MM.1S (cell line): ENCODE measurements around the gene SLC1A7.

Experiments
- DNase-seq: peaks from one replicate; pipeline ENCODE4 v3.0.0-alpha.2; 2015
- H2AFZ ChIP-seq: fragments of 300-600 bp; sonication (generic); 2 replicates; pipeline ENCODE4 v1.6.0; 2016; ENCODE audit warnings: antibody characterized with exemption, low read length
- H3F3A ChIP-seq: fragments of 300-600 bp; sonication (generic); 2 replicates; pipeline ENCODE4 v1.6.1; 2016; ENCODE audit warnings: mild to moderate bottlenecking, antibody characterized with exemption, low read length, moderate library complexity, mixed read lengths; ENCODE audit not compliant: insufficient read depth
- H3K27ac ChIP-seq: fragments of 300-600 bp; sonication (generic); 2 replicates; pipeline ENCODE4 v1.5.1; 2016; ENCODE audit warnings: mild to moderate bottlenecking, low read length
- H3K27me3 ChIP-seq: fragments of 300-600 bp; sonication (generic); replicated peaks from 2 replicates; pipeline ENCODE4 v1.6.0; 2016; ENCODE audit warnings: low read length; ENCODE audit not compliant: insufficient read depth
- H3K36me3 ChIP-seq: fragments of 300-600 bp; sonication (generic); replicated peaks from 2 replicates; pipeline ENCODE4 v1.6.1; 2016; ENCODE audit warnings: mild to moderate bottlenecking, low read length, mixed read lengths; ENCODE audit not compliant: insufficient read depth
- H3K4me1 ChIP-seq: fragments of 300-600 bp; sonication (generic); 2 replicates; pipeline ENCODE4 v1.6.1; 2016; ENCODE audit warnings: low read length, mixed read lengths
- H3K4me2 ChIP-seq: fragments of 300-600 bp; sonication (generic); 2 replicates; pipeline ENCODE4 v1.6.0; 2016; ENCODE audit warnings: low read depth, low read length
- H3K4me3 ChIP-seq: fragments of 300-600 bp; sonication (generic); 2 replicates; pipeline ENCODE4 v1.5.1; 2016; ENCODE audit warnings: low read length, mixed read lengths
- H3K79me2 ChIP-seq: fragments of 300-600 bp; sonication (generic); 2 replicates; pipeline ENCODE4 v1.6.1; 2016; ENCODE audit warnings: mixed run types, low read length, mixed read lengths
- H3K9ac ChIP-seq: fragments of 300-600 bp; sonication (generic); 2 replicates; pipeline ENCODE4 v1.6.1; 2016; ENCODE audit warnings: low read length, mixed read lengths
- H3K9me2 ChIP-seq: fragments of 300-600 bp; sonication (generic); replicated peaks from 2 replicates; pipeline ENCODE4 v1.6.1; 2016; ENCODE audit warnings: mild to moderate bottlenecking, low read length, mixed read lengths; ENCODE audit not compliant: insufficient read depth
- H3K9me3 ChIP-seq: fragments of 300-600 bp; sonication (generic); replicated peaks from 2 replicates; pipeline ENCODE4 v1.6.1; 2016; ENCODE audit warnings: mild to moderate bottlenecking, low read length, mixed read lengths; ENCODE audit not compliant: insufficient read depth
- H4K20me1 ChIP-seq: fragments of 300-600 bp; sonication (generic); 2 replicates; pipeline ENCODE4 v1.6.1; 2016; ENCODE audit warnings: mild to moderate bottlenecking, low read length, moderate library complexity, mixed read lengths; ENCODE audit not compliant: insufficient read depth
- EZH2 ChIP-seq: fragments of 300-600 bp; sonication (generic); optimal IDR thresholded peaks from 2 replicates; pipeline ENCODE3; 2017; ENCODE audit warnings: low read depth, mild to moderate bottlenecking, antibody characterized with exemption, low read length, mixed read lengths
- EZH2phosphoT487 ChIP-seq: fragments of 300-600 bp; sonication (generic); IDR thresholded peaks from 2 replicates; pipeline ENCODE4 v1.6.1; 2018; ENCODE audit warnings: antibody characterized with exemption, low read length
- TF ChIP-seq, protein P1 (sequence below): fragments of 300-600 bp; sonication (generic); IDR thresholded peaks from 2 replicates; pipeline ENCODE4 v1.5.1; 2016; ENCODE audit warnings: antibody characterized with exemption, low read length, mixed read lengths

The SLC1A7 gene

DNA sequence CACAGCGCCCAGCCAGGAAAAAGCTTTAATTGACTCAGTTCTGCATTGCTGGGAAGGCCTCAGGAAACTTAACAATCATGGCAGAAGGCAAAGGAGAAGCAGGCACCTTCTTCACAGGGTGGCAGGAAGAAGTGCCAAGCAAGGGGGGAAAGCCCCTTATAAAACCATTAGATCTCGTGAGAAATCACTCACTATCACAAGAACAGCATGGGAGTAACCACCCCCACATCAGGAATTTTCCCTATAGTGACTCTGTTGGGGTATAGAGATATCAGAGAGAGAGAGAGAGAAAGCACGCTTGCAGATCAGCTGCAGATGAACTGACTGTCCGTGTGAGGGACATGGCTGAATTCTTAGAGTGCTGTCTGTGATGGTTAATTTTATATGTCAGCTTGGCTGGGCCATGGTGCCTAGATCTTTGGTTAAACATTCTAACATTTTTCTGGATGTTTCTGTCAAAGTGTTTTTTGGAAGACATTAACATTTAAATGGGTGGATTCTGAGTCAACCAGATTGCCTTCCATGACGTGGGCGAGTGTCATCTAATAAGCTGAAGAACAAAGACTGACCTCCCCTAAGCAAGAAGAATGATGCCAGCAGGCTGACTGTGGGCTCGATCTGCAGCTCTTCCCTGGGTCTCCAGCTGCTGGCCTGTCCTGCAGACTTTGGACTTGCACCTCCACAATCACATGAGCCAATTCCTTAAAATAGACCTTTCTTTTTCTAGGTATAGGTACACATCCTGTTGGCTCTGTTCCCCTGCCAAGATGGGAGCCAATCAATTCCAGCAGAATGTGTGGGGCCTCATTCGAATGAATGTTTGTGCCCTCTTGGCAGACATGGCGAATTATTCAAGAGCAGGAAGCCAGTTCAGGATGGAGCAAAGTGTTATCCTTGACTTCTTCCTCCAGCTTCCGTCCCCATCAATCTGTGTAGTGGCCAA, 32.8 kb upstream of the SLC1A7 start:
- no peak for DNase-seq
- Histone ChIP-seq H4K20me1 (no peaks in the 10 kb centered on the region), H2AFZ (no peak overlapping the region), H3K27me3 (no peaks in the 10 kb centered on the region), H3K36me3 (no peaks in the 10 kb centered on the region), H3K9ac (no peak overlapping the region), H3K27ac (no peak overlapping the region), H3K9me2 (no peaks in the 10 kb centered on the region), H3K79me2 (no peaks in the 10 kb centered on the region), H3K4me3 (no peak overlapping the region), H3K4me2 (no peak overlapping the region), H3F3A (no peaks in the 10 kb centered on the region), H3K9me3 (no peaks in the 10 kb centered on the region), H3K4me1 (no peaks in the 10 kb centered on the region)
- TF ChIP-seq EZH2, result no peak
- TF ChIP-seq, protein P1, sequence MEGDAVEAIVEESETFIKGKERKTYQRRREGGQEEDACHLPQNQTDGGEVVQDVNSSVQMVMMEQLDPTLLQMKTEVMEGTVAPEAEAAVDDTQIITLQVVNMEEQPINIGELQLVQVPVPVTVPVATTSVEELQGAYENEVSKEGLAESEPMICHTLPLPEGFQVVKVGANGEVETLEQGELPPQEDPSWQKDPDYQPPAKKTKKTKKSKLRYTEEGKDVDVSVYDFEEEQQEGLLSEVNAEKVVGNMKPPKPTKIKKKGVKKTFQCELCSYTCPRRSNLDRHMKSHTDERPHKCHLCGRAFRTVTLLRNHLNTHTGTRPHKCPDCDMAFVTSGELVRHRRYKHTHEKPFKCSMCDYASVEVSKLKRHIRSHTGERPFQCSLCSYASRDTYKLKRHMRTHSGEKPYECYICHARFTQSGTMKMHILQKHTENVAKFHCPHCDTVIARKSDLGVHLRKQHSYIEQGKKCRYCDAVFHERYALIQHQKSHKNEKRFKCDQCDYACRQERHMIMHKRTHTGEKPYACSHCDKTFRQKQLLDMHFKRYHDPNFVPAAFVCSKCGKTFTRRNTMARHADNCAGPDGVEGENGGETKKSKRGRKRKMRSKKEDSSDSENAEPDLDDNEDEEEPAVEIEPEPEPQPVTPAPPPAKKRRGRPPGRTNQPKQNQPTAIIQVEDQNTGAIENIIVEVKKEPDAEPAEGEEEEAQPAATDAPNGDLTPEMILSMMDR, result no peak
- TF ChIP-seq EZH2phosphoT487, result no peak

- Histone ChIP-seq H3K4me3 (no peak overlapping the region), H3F3A (no peaks in the 10 kb centered on the region), H3K4me2 (no peak overlapping the region), H3K27me3 (no peaks in the 10 kb centered on the region), H3K9me2 (no peaks in the 10 kb centered on the region), H3K4me1 (no peaks in the 10 kb centered on the region), H3K36me3 (no peaks in the 10 kb centered on the region), H3K27ac (no peak overlapping the region), H3K9ac (no peak overlapping the region), H4K20me1 (no peaks in the 10 kb centered on the region), H3K9me3 (no peaks in the 10 kb centered on the region), H2AFZ (no peak overlapping the region), H3K79me2 (no peaks in the 10 kb centered on the region)
- no peak for DNase-seq
- TF ChIP-seq EZH2 (no peak), EZH2phosphoT487 (no peak)
- TF ChIP-seq, protein P1, result no peak
Observed at GRCh38 chr1:53172426-53173128, 30.1 kb upstream of the SLC1A7 start.

- Histone ChIP-seq H3K27me3 (no peaks in the 10 kb centered on the region), H3F3A (no peaks in the 10 kb centered on the region), H3K4me3 (no peak overlapping the region), H2AFZ (no peak overlapping the region), H3K27ac (no peak overlapping the region), H3K9ac (no peak overlapping the region), H3K9me3 (no peaks in the 10 kb centered on the region), H3K4me1 (no peaks in the 10 kb centered on the region), H3K79me2 (no peaks in the 10 kb centered on the region), H3K4me2 (no peak overlapping the region), H3K9me2 (no peaks in the 10 kb centered on the region), H4K20me1 (no peaks in the 10 kb centered on the region), H3K36me3 (no peaks in the 10 kb centered on the region)
- TF ChIP-seq EZH2phosphoT487 (no peak), EZH2 (no peak)
- TF ChIP-seq, protein P1, result no peak
- DNase-seq, result no peak
Observed at GRCh38 chr1:53166912-53167311, 24.5 kb upstream of the SLC1A7 start.
